Non-pigmented ciliary epithelial cell (primary cell): ENCODE results near the gene COL5A3.

Experiments
- DNase-seq: peaks from one replicate; pipeline ENCODE4 v3.0.0-alpha.2; 2010; ENCODE audit warnings: low read depth

COL5A3 gene

GRCh38 chr19:10010939-10011338 is 635 bp upstream of the COL5A3 start:
- no peak for DNase-seq

DNA sequence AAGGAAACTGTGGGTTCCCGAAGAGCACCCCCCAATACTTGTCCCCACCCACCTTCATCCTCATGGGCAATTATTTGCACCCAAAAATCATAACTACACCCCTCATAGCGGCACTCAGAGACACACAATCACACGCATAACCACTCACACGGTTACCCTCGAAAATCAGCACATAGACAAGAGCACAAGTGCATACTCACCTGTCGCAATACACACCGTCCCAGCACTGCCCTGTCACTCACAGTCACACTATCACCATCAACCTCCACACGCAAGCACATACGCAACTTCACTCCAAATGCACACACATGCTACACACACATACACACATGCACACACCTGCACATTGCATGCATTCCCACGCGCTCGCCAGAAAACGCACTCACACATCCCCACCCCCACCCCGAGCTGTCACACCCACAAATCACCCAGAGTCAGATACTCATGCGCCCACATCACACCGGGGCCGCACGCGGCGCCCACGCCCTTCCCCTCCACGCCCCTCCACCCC is 535 bp downstream of the COL5A3 start:
- no peak for DNase-seq

DNA sequence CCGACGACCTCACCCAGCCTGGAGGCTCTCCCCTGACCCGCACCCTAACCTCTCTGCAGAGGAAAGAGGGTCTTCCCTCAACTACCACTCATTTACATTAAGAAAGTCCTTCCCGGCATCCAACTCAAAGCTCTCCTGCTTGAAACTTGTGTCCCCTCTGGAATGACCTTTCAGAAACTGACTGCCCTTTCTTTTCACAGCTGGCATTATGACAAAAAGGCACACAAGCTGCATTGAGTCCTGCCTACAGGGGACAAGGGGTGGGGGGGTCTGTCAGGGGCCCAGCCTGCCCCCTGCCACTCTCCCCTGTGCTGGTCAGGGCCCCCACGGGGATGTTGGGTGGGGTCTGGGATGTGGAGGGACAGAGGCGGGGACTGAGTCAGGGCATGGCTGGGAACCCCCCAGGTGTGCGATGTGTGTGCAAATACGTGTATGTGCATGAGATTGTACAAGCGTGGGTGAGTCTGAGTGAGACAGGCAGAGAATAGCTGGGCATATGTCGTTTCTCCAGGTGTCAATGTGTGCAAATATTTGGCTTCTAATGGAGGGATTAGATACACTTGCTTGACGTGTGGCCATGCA is 2.0 kb downstream of the COL5A3 start:
- DNase-seq = no peak

DNA sequence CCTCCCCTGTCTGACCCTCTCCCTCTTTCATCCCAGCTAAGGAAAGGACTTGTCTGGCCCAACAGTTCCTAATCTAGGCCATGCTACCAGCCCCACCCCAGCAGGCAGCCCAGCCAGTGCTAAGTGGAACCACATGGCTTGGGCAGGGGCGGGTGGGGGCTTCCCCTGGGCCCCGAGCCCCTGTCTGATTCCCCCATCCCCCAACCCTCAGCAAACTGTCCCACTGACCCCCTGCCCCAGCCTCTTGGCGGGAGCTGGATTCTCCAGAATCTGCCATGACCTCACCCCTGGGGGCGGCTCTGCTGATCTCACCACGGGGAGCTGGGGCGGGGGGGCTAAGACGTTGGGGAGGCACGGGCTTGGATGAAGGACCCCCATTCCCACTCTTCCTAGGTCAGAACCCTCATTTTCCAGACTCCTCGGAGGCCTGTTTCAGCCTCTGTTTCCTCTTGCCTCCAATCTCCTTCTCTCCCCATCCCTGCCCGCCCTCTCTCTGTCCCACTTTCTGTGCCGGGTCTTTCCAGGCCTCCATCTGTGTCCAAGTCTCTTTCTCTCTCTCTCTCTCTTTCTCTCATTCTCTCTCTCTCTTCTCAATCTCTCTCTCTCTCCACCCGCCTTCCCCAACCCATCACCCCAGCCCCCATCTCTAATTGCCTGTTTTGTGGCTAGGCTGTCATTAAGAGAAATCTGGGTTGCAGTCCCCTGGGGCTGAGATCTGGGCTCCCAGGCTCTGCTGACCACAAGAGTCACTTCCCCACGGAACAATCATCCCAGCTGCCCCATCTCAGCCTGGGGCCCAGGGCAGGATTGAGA is 2.7 kb downstream of the COL5A3 start:
- DNase-seq = no peak

DNA sequence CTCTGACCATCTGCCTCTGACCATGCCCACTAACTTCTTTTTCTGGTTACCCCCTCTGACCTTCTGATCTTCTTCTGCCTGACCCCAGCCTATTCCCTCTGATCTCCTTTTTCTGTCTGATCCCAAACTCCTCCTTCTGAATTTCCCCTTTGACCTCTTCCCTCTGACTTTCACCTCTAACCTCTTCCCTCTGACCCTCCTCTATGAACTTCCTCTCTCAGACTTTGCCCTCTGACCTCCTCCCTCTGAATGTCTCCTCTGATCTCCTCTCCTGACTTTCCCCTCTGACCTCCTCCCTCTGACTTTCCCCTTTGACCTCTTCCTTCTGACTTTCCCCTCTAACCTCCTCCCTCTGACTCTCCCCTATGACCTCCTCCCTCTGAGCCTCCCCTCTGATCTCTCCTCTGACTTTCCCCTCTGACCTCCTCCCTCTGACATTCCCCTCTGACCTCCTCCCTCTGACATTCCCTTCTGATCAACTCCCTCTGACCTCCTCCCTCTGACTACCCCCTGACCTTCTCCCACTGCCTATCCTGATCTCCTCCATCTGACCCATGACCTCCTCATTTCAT is 3.5 kb downstream of the COL5A3 start:
- DNase-seq = no peak

GRCh38 chr19:10006335-10006708 is 4.0 kb downstream of the COL5A3 start:
- no peak for DNase-seq

- no peak for DNase-seq
Observed at GRCh38 chr19:10005632-10006334, 4.5 kb downstream of the COL5A3 start.

DNA sequence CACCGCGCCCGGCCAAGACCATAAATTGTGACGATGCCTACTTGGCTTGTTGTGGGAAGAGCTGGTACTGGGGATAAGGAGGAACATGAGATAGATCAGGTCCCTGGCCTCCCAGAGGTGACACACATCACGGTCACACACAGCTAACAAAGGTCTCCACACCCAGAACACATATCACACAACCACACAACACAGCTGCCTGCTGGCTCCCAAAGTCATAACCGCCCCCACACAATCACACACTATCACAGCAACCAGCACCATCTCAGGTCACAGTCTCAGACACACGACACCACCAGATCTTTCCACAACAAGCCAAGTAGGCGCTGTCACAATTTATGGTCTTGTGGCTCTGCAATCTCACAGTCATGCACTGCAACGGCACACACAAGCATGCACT is 5.7 kb downstream of the COL5A3 start:
- DNase-seq = no peak

DNA sequence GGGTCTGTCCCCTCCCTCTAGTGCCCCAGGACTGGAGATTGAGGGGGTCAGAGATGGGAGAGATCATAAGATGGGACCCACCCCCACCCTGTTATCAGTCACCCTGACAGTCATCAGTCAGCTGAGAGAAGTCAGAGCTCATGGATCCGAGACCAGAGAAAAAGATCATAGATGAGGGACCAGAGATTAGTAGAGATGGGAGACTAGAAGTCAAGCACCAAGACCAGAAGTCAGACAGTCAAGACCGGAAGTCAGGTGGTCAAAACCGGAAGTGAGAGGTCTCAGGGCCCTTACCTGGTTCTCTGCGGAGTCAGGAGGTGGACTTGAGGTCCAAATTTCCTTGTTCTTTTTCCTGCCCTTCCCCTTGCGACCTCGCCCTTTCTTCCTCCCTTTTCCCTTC is 7.0 kb downstream of the COL5A3 start:
- DNase-seq = no peak

DNA sequence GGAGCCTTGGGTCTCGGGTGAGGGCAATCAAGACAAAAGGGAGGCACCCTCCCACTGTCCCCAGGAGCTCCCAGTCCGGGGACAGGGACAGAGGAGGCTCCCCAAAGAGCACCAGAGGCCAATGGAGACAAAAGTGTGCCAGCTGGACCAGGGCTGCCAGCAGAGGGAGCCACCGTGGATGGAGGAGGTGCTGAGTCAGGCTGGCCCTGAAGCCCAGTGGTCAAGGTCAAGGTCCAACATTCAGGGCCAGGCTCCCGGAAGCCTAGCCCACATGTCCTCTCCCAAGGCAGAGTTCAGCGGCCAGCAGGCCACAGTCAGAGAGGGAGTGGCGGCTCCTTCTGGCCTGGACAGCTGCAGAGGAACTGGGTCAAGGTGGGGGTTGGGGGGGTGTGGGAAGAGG is 8.4 kb downstream of the COL5A3 start:
- no peak for DNase-seq

GRCh38 chr19:10000171-10000826 is 10.0 kb downstream of the COL5A3 start:
- DNase-seq = no peak

DNA sequence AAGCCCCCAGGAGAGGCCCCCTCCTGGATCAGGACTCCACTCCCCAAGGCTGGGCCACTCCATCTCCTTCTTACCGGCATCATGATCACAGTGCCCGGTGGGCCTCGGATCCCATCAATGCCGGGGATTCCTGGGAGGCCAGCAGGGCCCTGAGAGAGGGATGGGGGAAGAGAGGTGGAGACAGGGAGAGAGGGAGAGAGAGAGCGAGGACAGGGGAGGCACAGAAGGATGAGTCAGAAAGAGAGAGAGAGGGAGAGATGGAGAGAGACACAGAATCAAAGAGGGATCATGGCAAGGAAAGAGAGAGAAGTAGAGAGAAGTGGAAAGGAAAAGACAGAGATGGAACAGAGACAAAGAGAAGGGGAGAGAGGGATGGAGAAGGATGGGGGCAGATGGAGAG is 13.8 kb downstream of the COL5A3 start:
- no peak for DNase-seq

DNA sequence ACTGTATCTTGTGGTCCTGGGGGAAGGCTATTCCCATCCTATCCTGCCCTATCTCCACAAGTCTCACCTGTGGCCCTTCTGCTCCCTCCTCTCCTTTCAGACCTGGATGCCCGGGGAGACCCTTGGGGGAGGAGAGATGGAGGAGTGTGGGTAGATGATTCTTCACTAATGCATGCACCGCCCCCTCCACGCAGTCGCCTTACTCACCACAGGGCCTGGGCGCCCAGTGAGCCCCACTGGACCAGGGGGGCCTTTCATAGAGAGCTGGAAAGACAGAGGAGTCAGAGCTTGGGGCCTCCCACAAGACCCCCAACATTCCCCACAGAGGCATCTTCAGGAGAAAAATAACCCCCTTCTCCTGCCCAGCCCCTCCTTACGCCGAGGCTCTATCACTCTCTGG is 14.3 kb downstream of the COL5A3 start:
- DNase-seq = no peak

DNA sequence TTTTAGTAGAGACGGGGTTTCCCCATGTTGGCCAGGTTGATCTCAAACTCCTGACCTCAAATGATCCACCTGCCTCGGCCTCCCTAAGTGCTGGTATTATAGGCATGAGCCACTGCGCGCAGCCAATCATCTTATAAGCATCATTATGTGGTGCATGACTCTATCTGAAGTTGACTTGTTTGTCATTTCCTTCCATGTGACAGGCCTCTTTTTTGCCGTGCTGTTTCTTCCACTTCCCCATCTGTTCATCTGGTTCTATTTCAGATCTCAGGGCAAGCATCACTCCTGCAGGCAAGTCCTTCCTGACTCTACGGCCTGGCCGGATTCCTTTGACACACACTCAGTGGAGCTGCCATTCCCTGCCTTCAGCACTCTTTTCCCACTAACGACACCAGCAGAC is 15.2 kb downstream of the COL5A3 start:
- no peak for DNase-seq

DNA sequence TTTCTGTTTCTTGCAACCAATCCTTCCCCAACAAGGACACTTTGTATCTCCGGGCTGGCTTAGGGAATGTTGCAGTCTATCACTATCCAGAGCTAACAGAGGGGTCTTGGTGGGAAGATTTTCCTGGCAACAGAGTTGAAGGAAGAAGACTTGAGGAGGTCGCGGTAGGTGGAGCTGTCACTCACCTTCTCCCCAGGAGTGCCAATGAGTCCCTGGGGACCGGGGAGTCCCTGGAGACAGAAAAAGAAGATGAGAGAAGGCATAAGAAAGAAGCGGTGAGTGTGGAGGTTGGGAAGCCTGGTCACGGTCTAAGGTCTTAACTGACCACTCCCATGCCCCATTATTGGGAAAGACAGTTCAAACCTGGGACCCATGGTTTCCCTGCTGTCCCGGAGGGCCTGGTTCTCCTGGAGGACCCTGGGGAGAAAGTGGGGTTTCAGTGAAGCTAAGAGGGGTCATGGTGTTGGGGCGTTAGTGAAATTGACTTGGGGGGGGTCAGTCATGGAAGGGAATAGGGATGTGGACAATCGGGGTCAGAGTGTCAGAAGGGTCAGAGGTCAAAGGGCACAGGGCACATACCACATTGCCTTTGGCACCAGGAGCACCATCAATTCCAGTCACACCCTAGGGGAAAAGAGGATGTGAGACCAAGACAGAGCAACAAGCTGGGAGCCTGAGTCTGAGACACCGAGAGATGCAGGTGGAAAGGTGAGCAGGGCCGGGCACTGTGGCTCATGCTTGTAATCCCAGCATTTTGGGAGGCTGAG is 18.7 kb downstream of the COL5A3 start:
- no peak for DNase-seq

GRCh38 chr19:9989504-9989903 is 20.8 kb downstream of the COL5A3 start:
- DNase-seq = no peak

GRCh38 chr19:9986787-9987281 is 23.5 kb downstream of the COL5A3 start:
- DNase-seq = no peak

DNA sequence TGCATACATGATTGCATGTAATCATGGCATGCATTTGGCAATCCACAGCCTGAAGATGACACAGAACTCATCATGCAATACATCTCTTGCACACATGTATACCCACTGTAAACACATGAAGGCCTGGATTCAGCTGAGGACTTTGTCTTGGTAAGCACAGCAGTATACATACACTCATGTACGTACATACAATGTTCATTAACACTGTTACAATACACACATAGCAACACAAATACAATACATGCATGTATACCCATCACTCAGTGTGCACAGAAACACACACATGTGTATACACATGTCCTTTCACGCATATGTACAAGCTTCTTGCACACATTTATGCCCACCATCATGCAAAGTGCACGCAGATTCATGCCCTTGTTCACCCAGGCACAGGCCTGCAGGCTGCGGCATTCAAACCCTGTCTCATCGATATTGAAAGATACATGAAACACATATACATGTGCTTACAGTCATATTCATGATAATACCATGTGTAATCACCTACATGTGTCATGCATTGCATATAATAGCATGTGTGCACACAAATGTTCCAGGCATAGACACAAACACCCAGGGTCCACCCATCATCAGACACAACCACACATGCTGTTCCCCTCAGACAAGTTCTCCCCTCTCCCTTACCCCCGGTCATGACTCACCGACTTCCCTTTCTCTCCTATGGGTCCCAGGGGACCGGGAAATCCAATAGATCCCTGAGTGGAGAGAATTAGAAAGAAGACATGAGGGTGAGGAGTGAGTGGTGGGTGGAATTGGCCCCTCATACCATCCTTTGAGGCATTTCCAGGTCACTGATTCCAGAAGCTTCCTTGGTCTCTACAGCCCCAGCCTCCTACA is 28.7 kb downstream of the COL5A3 start:
- no peak for DNase-seq

DNA sequence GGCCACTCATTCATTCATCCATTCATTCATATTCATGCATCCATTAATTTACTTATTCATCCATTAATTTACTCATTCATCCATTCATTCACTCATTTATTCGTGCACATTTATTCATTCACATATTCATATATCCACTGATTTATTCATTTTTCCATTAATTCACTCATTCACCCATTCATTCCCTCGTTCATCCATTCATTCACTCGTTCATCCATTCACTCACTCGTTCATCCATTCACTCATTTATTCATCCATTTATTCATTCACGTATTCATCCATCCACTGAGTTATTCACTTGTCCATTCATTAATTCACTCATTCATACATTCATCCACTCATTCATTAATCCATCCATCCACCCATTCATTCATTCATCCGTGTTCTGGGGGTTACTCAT is 38.2 kb downstream of the COL5A3 start:
- no peak for DNase-seq

GRCh38 chr19:9971166-9971897 is 39.0 kb downstream of the COL5A3 start:
- no peak for DNase-seq
